ENCODE data around the gene USF1.

USF1 gene

GRCh38 chr1:161048949-161049722 lies 3.4 kb upstream of the USF1 start:
- no peak overlapping the region for H3K4me3 ChIP-seq (ENCODE audit: low read depth, low read length)
- DNase-seq (ENCODE audit: low read depth, low spot score): no peak
- in situ Hi-C loops (cut with HindIII; ENCODE audit: low sequenced_read_pairs): loop anchor here (25.0 kb wide), 1 partner anchor 88 kb away; the partner anchor contains the start of gene DEDD
- TF ChIP-seq, protein P1, sequence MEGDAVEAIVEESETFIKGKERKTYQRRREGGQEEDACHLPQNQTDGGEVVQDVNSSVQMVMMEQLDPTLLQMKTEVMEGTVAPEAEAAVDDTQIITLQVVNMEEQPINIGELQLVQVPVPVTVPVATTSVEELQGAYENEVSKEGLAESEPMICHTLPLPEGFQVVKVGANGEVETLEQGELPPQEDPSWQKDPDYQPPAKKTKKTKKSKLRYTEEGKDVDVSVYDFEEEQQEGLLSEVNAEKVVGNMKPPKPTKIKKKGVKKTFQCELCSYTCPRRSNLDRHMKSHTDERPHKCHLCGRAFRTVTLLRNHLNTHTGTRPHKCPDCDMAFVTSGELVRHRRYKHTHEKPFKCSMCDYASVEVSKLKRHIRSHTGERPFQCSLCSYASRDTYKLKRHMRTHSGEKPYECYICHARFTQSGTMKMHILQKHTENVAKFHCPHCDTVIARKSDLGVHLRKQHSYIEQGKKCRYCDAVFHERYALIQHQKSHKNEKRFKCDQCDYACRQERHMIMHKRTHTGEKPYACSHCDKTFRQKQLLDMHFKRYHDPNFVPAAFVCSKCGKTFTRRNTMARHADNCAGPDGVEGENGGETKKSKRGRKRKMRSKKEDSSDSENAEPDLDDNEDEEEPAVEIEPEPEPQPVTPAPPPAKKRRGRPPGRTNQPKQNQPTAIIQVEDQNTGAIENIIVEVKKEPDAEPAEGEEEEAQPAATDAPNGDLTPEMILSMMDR (IDR thresholded peaks at IDR 0.05; ENCODE audit: low read depth, low read length): no peak

- H3K4me3 ChIP-seq (ENCODE audit: low read depth, low read length): no peak overlapping the region
- no peak for DNase-seq (ENCODE audit: low read depth, low spot score)
- TF ChIP-seq, protein P1 (IDR thresholded peaks at IDR 0.05; ENCODE audit: low read depth, low read length): no peak
Measured at GRCh38 chr1:161047436-161048420, 2.0 kb upstream of the USF1 start.

GRCh38 chr1:161046605-161047228 lies 940 bp upstream of the USF1 start:
- in situ Hi-C loops (cut with HindIII; ENCODE audit: low sequenced_read_pairs): loop anchor here (25.0 kb wide), 1 partner anchor 91 kb away; the partner anchor contains the start of gene DEDD
- H3K4me3 ChIP-seq (ENCODE audit: low read depth, low read length): peak overlapping the region; percentile 85
- TF ChIP-seq, protein P1 (IDR thresholded peaks at IDR 0.05; ENCODE audit: low read depth, low read length): no peak
- no peak for DNase-seq (ENCODE audit: low read depth, low spot score)

More at GRCh38 chr1:161047436-161048420, 2.0 kb upstream of the USF1 start:
- in situ Hi-C loops (cut with HindIII; ENCODE audit: low sequenced_read_pairs): loop anchor here (25.0 kb wide), 1 partner anchor 90 kb away; the partner anchor contains the start of gene DEDD

GRCh38 chr1:161044908-161045735 lies 655 bp downstream of the USF1 start:
- peak; percentile 66 for DNase-seq (ENCODE audit: low read depth, low spot score)
- TF ChIP-seq, protein P1 (IDR thresholded peaks at IDR 0.05; ENCODE audit: low read depth, low read length): no peak
- in situ Hi-C loops (cut with HindIII; ENCODE audit: low sequenced_read_pairs): loop anchor here (25.0 kb wide), 1 partner anchor 92 kb away; the partner anchor contains the start of gene DEDD
- H3K4me3 ChIP-seq (ENCODE audit: low read depth, low read length): peak overlapping the region; percentile 85

DNA sequence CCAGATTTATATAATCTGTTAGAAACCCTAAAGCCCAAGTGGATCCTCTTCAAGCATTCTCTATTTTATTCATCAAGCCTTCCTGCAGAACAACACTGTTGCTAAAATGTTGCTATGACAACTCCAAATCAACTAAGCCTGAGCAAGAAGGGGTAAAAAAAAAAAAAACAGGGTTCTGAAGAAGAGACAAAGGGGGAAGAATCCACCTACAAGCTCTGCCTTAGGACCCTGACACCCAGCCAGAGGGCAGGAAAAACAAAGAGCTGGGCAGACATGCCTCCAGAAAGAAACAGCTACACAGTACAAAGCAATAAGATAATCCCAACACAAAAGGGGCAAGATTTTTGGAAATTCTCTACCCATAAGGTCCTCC lies 1.3 kb downstream of the USF1 start:
- peak overlapping the region; percentile 85 for H3K4me3 ChIP-seq (ENCODE audit: low read depth, low read length)
- no peak for DNase-seq (ENCODE audit: low read depth, low spot score)
- in situ Hi-C loops (cut with HindIII; ENCODE audit: low sequenced_read_pairs): loop anchor here (25.0 kb wide), 1 partner anchor 93 kb away; the partner anchor contains the start of gene DEDD
- TF ChIP-seq, protein P1 (IDR thresholded peaks at IDR 0.05; ENCODE audit: low read depth, low read length): no peak

All from astrocyte of the spinal cord (primary cell).